Measurements from ENCODE around the gene TRMT61A.

The TRMT61A gene

DNA sequence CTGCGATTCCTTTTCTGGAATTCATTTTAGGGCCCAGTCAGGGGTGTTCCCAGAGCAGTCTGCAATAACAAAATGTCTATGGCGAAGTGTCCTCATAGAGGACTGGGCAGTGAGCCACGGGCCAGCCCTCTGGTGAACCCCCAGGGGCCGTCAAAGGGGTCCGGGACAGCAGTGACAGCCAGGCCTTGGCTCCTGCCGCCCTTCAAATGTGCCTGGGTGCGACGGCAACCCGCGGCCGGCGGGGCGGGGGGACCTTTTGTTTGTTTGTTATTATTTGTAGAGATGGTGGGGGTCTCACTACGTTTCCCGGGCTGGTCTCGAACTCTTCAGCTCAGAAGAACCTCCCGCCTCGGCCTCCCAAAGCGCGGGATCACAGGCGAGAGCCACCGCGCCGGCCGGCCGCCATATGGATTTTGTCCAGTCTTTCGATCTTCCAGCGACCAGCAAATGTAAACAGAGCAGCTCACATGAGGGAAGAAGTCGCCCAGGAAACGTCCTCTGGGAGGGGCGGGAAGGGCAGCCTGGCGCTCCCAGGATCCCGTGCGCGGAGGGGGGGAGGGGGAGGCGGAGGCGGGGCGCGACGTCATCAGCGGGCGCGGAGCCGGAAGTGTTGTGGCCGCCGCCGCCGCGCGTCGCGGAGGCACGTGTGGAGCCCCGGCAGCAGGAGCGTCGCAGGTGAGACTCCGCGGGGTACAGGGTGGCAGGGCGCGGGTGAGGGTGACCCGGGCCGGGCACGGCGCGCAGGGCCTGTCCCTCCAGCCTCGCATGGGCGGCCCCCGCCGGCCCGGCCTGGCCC is at the start of gene TRMT61A:
Gene TRMT61A (plus strand): TSS at position 610 of the 796 bp plus-strand sequence. CDS start 783 bp downstream, outside the sequence.
- peak; percentile 55 for DNase-seq (ENCODE audit: low read depth)

DNA sequence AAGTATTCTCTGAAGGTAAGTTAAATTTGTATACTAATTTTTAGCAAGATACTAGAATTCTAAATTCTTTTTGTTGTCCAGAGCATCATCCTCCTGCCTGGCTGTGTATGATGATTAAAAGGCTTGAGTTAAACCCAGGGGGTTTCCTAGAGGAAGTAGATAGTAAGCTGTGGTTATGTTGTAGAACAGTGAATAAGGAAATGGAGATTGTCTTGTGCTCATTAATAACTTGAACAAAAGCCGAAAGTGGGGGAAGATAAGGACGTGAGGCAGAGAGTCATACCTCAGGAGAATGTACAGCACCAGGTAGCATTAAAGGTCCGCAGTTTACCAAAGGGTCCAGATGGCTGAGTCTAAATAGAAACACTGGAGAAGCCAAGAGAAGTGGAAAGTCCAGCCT is 48.4 kb upstream of the TRMT61A start:
- DNase-seq (ENCODE audit: low read depth), result no peak

DNA sequence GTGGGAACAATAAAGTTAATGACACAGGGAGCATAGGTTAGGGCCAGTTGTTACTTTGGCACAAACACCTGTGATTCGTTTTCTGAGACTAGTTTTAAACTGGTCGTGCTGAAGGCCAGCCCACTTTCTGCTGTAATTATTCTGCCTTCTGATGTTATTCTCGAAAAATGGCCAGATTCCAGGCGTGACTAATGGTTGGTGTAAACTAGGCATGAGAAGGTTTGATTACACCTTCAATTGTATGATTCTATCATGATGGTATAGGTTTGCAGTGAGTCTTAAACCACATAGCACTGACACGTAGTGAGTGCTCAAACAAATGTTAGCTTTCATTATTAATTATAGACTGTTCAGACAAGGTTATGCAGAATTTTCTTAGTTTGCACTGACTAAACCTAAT is 45.4 kb upstream of the TRMT61A start:
- DNase-seq (ENCODE audit: low read depth), result peak; percentile 57

DNA sequence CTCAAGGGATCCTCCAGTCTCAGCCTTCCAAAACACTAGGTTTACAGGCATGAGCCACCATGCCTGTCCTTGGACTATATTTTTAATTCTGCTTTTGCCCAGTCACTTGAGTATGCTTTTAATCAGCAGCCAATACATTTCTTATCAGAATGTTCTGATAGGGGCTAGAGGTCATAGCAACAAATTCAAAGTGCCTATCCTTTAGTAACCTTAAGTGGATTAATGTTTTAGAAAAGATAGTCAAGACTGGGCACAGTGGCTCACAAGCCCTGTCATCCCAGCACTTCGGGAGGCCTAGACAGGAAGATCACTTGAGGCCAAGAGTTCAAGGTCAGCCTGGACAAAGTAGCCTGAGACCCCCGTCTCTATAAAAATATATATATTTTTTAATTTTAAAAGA is 43.5 kb upstream of the TRMT61A start:
- DNase-seq (ENCODE audit: low read depth), result no peak

- no peak for DNase-seq (ENCODE audit: low read depth)
Observed at GRCh38 chr14:103488071-103488470, 40.9 kb upstream of the TRMT61A start.

DNA sequence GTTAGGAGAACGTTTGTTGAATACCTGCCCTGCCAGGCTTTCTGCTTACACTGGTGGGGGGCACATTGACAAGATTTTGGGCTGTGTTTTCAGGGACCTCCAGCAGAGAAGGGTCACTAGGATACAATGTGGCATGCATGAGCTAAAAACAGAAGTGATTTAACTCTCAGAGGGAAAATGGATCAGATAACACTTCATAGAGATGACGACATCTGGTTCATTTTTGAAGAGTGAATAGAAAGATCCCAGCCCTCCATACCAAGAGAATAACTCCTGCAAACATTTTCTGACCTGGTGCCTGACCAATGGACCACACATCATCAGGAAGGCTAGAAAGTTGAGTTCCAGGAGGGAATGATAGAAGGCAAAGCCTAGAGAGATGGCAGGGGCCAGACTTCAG is 40.0 kb upstream of the TRMT61A start:
- no peak for DNase-seq (ENCODE audit: low read depth)

GRCh38 chr14:103489621-103490020 is 39.4 kb upstream of the TRMT61A start:
- DNase-seq (ENCODE audit: low read depth), result no peak

DNA sequence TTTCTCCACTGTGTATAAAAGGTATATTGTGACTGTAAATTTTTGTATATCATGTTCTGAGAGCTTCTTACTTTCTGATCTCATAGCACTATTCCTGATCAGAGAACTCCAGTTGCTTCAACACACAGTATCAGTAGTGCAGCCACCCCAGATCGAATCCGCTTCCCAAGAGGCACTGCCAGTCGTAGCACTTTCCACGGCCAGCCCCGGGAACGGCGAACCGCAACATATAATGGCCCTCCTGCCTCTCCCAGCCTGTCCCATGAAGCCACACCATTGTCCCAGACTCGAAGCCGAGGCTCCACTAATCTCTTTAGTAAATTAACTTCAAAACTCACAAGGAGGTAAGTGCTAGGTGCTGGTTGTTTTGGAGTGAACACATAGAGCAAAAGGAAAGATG is 37.3 kb upstream of the TRMT61A start:
- DNase-seq (ENCODE audit: low read depth), result no peak

DNA sequence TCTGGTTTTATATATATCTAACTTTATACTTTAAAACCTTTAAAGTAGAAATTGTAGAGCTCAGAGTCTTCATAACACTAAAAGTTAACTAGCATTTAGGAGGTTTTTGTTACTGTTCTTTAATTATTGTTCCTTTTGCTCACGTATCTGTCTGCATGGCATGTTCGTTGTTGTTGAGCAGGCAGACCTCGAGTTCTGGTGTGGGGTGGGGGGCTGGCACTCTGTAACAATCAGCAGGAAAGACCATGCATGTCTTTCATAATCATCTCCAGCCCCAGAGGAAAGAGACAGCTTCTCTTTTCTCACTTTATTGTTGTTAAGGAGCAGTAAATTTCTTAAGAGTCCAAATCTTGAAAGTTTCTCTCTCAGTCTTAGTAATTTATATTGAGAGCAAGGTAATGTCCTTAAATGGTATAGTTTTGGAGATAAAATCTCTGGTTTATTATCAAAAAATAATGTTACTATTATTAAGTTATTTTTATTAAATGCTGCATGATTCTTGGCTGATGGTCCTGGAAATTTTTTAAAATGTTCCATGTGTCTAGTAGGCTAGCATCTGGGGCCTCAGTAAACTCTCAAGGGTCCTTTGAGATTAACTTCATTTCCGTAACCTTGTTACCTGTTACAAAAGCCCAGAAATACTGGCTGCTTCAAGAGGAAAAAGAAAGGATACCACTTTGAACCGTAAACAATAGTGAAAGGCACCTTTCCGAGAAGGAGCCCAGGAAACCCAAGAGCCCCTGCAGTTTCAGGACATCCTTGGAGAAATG is 36.7 kb upstream of the TRMT61A start:
- no peak for DNase-seq (ENCODE audit: low read depth)

GRCh38 chr14:103495854-103496253 is 33.1 kb upstream of the TRMT61A start:
- no peak for DNase-seq (ENCODE audit: low read depth)

DNA sequence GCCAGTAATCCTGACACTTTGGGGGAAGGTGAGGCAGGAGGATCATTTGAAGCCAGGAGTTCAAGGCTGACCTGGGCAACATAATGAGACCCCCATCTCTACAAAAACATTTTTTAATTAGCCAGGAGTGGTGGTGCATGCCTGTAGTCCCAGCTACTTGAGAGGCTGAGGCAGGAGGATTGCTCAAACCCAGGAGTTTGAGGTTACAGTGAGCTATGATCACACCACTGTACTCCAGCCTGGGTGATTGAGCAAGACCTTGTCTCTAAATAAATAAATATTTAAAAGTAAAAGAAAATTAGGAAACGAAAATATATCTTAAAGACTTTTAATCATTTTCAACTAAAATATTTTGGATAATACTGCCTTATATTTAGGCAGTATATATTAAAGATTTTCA is 32.2 kb upstream of the TRMT61A start:
- DNase-seq (ENCODE audit: low read depth), result no peak

DNA sequence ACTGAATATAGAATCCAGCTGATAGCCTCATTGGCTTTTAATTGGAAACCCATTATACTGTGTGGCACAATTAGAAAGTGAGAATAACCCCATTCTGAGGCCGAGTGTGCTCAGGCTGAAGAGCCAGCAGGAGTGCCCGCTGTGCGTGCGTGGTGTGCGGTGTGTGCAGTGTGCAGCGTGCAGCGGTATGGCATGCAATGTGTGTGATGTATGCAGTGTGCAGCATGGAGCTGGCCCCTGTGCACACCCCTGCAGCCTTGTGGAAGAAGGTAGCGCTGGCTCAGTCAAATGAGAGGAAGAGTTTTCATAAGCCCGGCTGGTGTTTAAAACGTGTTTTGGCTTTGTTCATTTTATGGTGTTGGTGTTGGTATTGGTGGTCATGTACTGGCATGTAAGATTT is 29.3 kb upstream of the TRMT61A start:
- no peak for DNase-seq (ENCODE audit: low read depth)

DNA sequence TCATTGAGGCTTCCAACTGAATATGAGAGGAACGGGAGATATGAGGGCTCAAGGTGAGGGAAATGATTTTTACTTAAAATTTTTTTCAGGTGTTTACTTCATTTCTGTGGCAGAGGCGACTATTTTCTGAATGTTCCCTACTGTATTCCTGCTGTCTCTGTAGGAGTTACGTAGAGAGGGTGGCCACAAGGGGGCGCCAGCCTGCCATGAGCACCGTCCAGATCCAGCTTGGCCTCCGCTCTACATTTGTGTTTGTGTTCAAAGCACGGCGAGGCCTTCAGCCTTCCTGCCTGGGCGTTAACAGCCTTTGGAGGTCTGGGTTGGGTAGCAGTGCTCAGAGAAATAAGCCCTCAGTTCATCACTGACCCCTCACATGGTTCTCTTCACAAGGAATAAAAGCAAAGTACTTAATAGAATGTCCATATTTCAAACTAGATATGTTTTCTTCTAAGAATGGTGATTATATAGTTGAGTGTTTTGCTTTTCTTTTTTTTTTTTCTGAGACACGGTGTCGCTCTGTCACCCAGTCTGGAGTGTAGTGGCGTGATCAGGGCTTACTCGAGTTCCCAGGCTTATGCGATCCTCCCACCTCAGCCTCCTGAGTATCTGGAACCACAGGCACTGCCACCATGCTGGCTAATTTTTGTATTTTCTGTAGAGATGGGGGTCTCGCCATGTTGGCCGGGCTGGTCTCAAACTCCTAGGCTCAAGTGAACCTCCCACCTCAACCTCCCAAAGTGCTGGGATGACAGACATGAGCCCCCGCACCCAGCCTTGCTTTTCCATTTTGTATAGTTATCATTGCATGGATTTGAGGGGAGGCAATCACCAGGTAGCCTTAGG is 28.6 kb upstream of the TRMT61A start:
- no peak for DNase-seq (ENCODE audit: low read depth)

- no peak for DNase-seq (ENCODE audit: low read depth)
Observed at GRCh38 chr14:103501041-103501870, 27.7 kb upstream of the TRMT61A start.

GRCh38 chr14:103501921-103502669 is 26.9 kb upstream of the TRMT61A start:
- no peak for DNase-seq (ENCODE audit: low read depth)

- DNase-seq (ENCODE audit: low read depth), result no peak
Observed at GRCh38 chr14:103502877-103503276, 26.1 kb upstream of the TRMT61A start.

DNA sequence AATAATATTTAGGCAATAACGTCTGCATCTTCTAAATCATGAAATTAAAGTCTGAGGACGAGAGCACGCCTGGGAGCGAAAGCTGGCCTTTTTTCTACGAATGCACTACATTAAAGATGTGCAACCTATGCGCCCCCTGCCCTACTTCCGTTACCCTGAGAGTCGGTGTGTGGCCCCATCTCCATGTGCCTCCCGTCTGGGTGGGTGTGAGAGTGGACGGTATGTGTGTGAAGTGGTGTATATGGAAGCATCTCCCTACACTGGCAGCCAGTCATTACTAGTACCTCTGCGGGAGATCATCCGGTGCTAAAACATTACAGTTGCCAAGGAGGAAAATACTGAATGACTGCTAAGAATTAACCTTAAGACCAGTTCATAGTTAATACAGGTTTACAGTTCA is 25.7 kb upstream of the TRMT61A start:
- DNase-seq (ENCODE audit: low read depth), result no peak

- no peak for DNase-seq (ENCODE audit: low read depth)
Observed at GRCh38 chr14:103504991-103505565, 23.9 kb upstream of the TRMT61A start.

DNA sequence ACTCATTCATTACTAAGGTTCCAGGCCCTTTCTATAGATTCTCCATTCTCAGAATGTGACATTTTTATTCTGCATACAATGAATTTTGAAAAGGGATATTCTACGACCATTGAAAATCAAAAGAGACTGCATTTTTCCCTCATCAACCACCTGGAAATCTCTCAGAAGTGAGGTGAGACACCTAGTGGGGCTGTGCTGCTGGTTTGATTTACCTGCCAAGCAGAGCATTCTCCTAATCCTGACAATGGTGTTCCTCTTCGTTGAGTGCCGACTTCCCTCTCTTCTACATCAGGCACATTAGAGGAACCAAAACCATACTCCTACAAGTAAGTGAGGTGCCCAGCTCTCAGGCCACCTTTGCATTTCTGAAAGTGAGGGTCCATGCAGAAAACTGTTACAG is 21.2 kb upstream of the TRMT61A start:
- DNase-seq (ENCODE audit: low read depth), result no peak

DNA sequence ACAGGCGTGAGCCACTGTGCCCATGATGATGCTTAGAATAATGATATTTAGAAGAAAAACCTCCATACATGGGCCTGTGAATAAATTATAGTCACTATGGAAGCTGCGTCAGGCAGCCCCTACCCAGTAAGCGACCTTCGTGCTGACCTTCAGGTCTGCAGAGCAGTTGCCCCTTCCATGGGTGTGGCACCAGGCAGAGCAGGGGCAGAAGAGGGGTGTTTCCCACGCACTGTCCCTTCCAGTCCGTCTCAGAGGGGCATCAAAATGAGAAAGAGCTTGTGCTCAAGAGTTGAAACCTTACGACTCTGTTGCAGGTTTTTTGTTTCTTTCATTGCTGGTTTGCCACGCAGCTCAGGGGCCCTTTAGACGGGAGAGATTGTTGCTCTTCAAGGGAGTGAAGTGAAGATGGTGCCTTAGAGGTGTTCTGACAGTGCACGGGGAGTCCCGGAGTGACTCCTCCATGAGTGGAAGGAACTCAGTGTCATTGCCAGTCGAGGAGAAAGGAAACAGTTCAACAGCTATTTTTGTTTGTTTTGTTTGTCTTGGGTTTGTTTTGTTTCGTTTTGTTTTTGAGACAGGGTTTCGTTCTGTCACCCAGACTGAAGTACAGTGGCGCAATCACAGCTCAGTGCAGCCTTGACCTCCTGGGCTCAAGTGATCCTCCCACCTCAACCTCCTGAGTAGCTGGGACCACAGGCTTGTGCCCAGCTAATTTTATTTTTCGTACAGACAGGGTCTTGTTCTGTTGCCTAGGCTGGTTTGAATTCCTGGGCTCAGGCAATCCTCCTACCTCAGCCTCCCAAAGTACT is 20.3 kb upstream of the TRMT61A start:
- no peak for DNase-seq (ENCODE audit: low read depth)

All from GM04503 (cell line).